GM12878 (cell line): ENCODE results near the gene PGLYRP3. TPM values are rescaled to one million over a fixed set of nuclear protein-coding genes. Genes with fewer than 3 reads are reported as not detected.

ENCODE experiments used
- ATAC-seq: fragments of 200-7000 bp; cut with Tn5 transposase; 3 replicates; pipeline ENCODE4 v1.9.1; 2020; ENCODE audit warnings: mild to moderate bottlenecking, moderate library complexity
- BruUV-seq: library from RNA; stranded (reverse); fragments of 400-500 nt; replicated peaks from 2 replicates; lab custom pipeline; 2021; lab: Mats Ljungman, UMichigan
- CTCF ChIA-PET: fragments of 300-600 bp; sonication (Branson Sonifier 250); formaldehyde crosslinking; extraction: SDS; loops from one replicate; lab custom pipeline; 2021; ENCODE audit warnings: inconsistent platforms; lab: Yijun Ruan, JAX
- POLR2A ChIA-PET: fragments of 350-600 bp; formaldehyde crosslinking; extraction: SDS; loops from one replicate; lab custom pipeline; 2021; ENCODE audit warnings: inconsistent platforms; lab: Charles Lee
- RAD21 ChIA-PET: fragments of 300-600 bp; sonication (Branson Sonifier 250); formaldehyde crosslinking; loops from one replicate; lab custom pipeline; 2023; ENCODE audit warnings: antibody characterized with exemption; ENCODE audit not compliant: unreplicated experiment; lab: Charles Lee
- SMC1A ChIA-PET: fragments of 300-600 bp; sonication (Branson Sonifier 250); formaldehyde crosslinking; loops from one replicate; lab custom pipeline; 2023; ENCODE audit not compliant: unreplicated experiment, uncharacterized antibody; lab: Charles Lee
- DNase-seq: peaks from one replicate; pipeline ENCODE4 v3.0.0-alpha.2; 2011; ENCODE audit warnings: low read depth, low spot score
- FAIRE-seq: peaks from 3 replicates; lab custom pipeline; 2011; peaks lifted over from hg19 to GRCh38; lab: Jason Lieb, UNC
- H2AFZ ChIP-seq: 2 replicates; pipeline ENCODE4 v1.6.0; 2011; ENCODE audit warnings: low read depth, low read length, control low read depth; ENCODE audit not compliant: control insufficient read depth
- H3K27ac ChIP-seq: 2 replicates; pipeline ENCODE4 v1.5.1; 2011; ENCODE audit warnings: control low read depth; ENCODE audit not compliant: control insufficient read depth, insufficient read depth
- H3K27me3 ChIP-seq, 2 experiments: replicated peaks in 1 of 2; 2 replicates each; pipeline versions ENCODE4 v1.6.0 to v1.6.1; 2011; ENCODE audit warnings: low read length in 1 of 2; ENCODE audit not compliant: control insufficient read depth in 2 of 2, insufficient read depth in 2 of 2
- H3K36me3 ChIP-seq, 2 experiments: 2 replicates each; pipeline ENCODE4 v1.5.1; 2011; ENCODE audit warnings: low read length in 1 of 2; ENCODE audit not compliant: control insufficient read depth in 2 of 2, insufficient read depth in 2 of 2
- H3K4me1 ChIP-seq: 2 replicates; pipeline ENCODE4 v1.6.1; 2011; ENCODE audit warnings: mild to moderate bottlenecking, low read length, moderate library complexity, mixed read lengths; ENCODE audit not compliant: control insufficient read depth, insufficient read depth
- H3K4me2 ChIP-seq: 2 replicates; pipeline ENCODE4 v1.6.0; 2011; ENCODE audit warnings: control low read depth; ENCODE audit not compliant: control insufficient read depth, insufficient read depth
- H3K4me3 ChIP-seq: fragments of 200-600 bp; sonication (generic); 2 replicates; pipeline ENCODE4 v1.5.1; 2016
- H3K79me2 ChIP-seq: 2 replicates; pipeline ENCODE4 v1.6.0; 2011; ENCODE audit warnings: low read length; ENCODE audit not compliant: control insufficient read depth, insufficient read depth
- H3K9ac ChIP-seq: 2 replicates; pipeline ENCODE4 v1.8.0; 2011; ENCODE audit warnings: low read length, control low read depth, mixed read lengths; ENCODE audit not compliant: control insufficient read depth, insufficient read depth
- H3K9me3 ChIP-seq: replicated peaks from 3 replicates; pipeline ENCODE4 v1.5.1; 2011; ENCODE audit warnings: mild to moderate bottlenecking, low read length; ENCODE audit not compliant: control insufficient read depth, insufficient read depth
- H4K20me1 ChIP-seq: 2 replicates; pipeline ENCODE4 v1.6.0; 2011; ENCODE audit not compliant: control insufficient read depth, insufficient read depth
- BHLHE40 ChIP-seq, 2 experiments: fragments of 450-650 bp in 1 of 2; IDR thresholded peaks; 2 replicates each; pipeline ENCODE4 v1.6.1; 2011 to 2017; ENCODE audit warnings: low read depth in 2 of 2, borderline replicate concordance in 1 of 2, improper control_type of control experiment in 1 of 2, low read length in 1 of 2, mild to moderate bottlenecking in 1 of 2
- DPF2 ChIP-seq: fragments of 450-650 bp; IDR thresholded peaks from 2 replicates; pipeline ENCODE4 v1.6.1; 2017; ENCODE audit warnings: mild to moderate bottlenecking
- FOS ChIP-seq: IDR thresholded peaks from 3 replicates; pipeline ENCODE4 v1.6.1; 2011; ENCODE audit warnings: borderline replicate concordance; ENCODE audit not compliant: insufficient read length; ENCODE audit errors: extremely low read depth
- IKZF1 ChIP-seq: fragments of 450-650 bp; conservative IDR thresholded peaks from 2 replicates; pipeline ENCODE4 v1.6.1; 2017; ENCODE audit warnings: antibody characterized with exemption, mild to moderate bottlenecking
- MEF2B ChIP-seq: fragments of 450-650 bp; IDR thresholded peaks from 2 replicates; pipeline ENCODE4 v1.6.1; 2018; ENCODE audit warnings: mild to moderate bottlenecking, moderate library complexity; ENCODE audit not compliant: partially characterized antibody, poor library complexity, severe bottlenecking
- MTA2 ChIP-seq: fragments of 450-650 bp; IDR thresholded peaks from 2 replicates; pipeline ENCODE4 v1.6.1; 2016; ENCODE audit warnings: low read depth, mild to moderate bottlenecking, moderate library complexity
- NFIC ChIP-seq: IDR thresholded peaks from 2 replicates; pipeline ENCODE4 v1.6.1; 2012; ENCODE audit warnings: low read depth, mild to moderate bottlenecking, inconsistent platforms, low read length, moderate library complexity
- RELA ChIP-seq: fragments of 450-650 bp; IDR thresholded peaks from 2 replicates; pipeline ENCODE4 v1.8.0; 2014; ENCODE audit warnings: borderline replicate concordance; ENCODE audit not compliant: partially characterized antibody
- RUNX3 ChIP-seq: IDR thresholded peaks from 2 replicates; pipeline ENCODE4 v1.6.1; 2012; ENCODE audit warnings: low read length, inconsistent platforms
- SPI1 ChIP-seq: IDR thresholded peaks from 2 replicates; pipeline ENCODE4 v1.6.1; 2011; ENCODE audit warnings: low read depth, mild to moderate bottlenecking, low read length, moderate library complexity, borderline replicate concordance; ENCODE audit not compliant: insufficient read depth
- TCF12 ChIP-seq: IDR thresholded peaks from 2 replicates; pipeline ENCODE4 v1.6.1; 2011; ENCODE audit warnings: low read depth, mild to moderate bottlenecking, low read length
- YY1 ChIP-seq: IDR thresholded peaks from 2 replicates; pipeline ENCODE4 v1.6.1; 2011; ENCODE audit warnings: low read depth, mild to moderate bottlenecking, low read length
- ZBED1 ChIP-seq: IDR thresholded peaks from 2 replicates; pipeline ENCODE4 v1.6.1; 2016; ENCODE audit warnings: borderline replicate concordance
- ZNF384 ChIP-seq: IDR thresholded peaks from 2 replicates; pipeline ENCODE4 v1.6.1; 2012; ENCODE audit warnings: low read depth, mild to moderate bottlenecking, low read length, improper control_type of control experiment, borderline replicate concordance
- ZNF622 ChIP-seq: fragments of 450-650 bp; IDR thresholded peaks from 2 replicates; pipeline ENCODE4 v1.6.1; 2017; ENCODE audit warnings: mild to moderate bottlenecking, inconsistent platforms
- WGBS: methylation state at CpG from one replicate; pipeline ENCODE4 v1.1.6; 2016; ENCODE audit warnings: low lambda C conversion rate; ENCODE audit not compliant: insufficient replicate concordance, insufficient coverage; ENCODE audit errors: missing lambda C conversion rate; 5-methylcytosine and 5-hydroxymethylcytosine counted together
- in situ Hi-C: fragments of 300-500 bp; cut with MboI; formaldehyde crosslinking; loops from 9 replicates; pipeline ENCODE4 v1.14.3; 2018; ENCODE audit warnings: mixed read lengths
- intact Hi-C: fragments of 100-400 bp; cut with micrococcal nuclease; formaldehyde crosslinking; loops from one replicate; pipeline ENCODE4 v1.14.2; 2022; ENCODE audit not compliant: unreplicated experiment
- polyA plus RNA-seq, 11 experiments: library from polyadenylated mRNA; depleted of rRNA in 4 of 11; unstranded in 6 of 11; stranded (reverse) in 5 of 11; fragments of >200 nt; fragmentation: Nextera tagmentation in 4 of 11; fragmentation: Illumina TruSeq in 1 of 11; extraction: Ambion mirVana in 4 of 11; extraction: Trizol in 1 of 11; gene quantifications; 1 replicate in 1 of 11; 2 replicates in 10 of 11; pipeline versions ENCODE4 v1.2.1 to v1.2.3, GENCODE V29; 2011 to 2016; ENCODE audit warnings: inconsistent platforms in 2 of 11, missing spikeins in 2 of 11, low read depth in 1 of 11
- total RNA-seq, 4 experiments: library from RNA; depleted of rRNA in 3 of 4; stranded (reverse); fragments of >200 nt in 3 of 4; fragmentation: Illumina TruSeq in 1 of 4; extraction: Trizol in 1 of 4; gene quantifications; 2 replicates each; pipeline versions ENCODE4 v1.2.1 to v1.2.3, GENCODE V29; 2013 to 2021
- TF ChIP-seq, protein P1 (sequence below): IDR thresholded peaks from 2 replicates; pipeline ENCODE4 v1.6.1; 2012; ENCODE audit warnings: mild to moderate bottlenecking, low read depth, low read length
- TF ChIP-seq, protein P2 (sequence below): fragments of 450-650 bp; IDR thresholded peaks from 2 replicates; pipeline ENCODE4 v1.6.1; 2017; ENCODE audit warnings: low read depth, mild to moderate bottlenecking, moderate library complexity

The PGLYRP3 gene
- total and polyA plus RNA-seq, 10 of the 15 experiments (the other 5 are each of a cell fraction or from before 2014, with no cell fraction given): 0.10 to 0.49 (median 0.18) TPM; not detected in 7

GRCh38 chr1:153346077-153346723, 33.4 kb upstream of the PGLYRP3 start:
- TF ChIP-seq NFIC (0 out of 2 replicates have a peak, but pooled peaks have one; percentile 7), BHLHE40 (IDR thresholded peaks at IDR 0.05; ENCODE audit: borderline replicate concordance in 1 of 2, low read depth in 2 of 2, low read length in 1 of 2) (peak in 1 of 2 experiments; percentile 20; a peak in 1 of 4 replicates), YY1 (0 out of 2 replicates have a peak, but pooled peaks have one; percentile 22), ZBED1 (no peak), RELA (peak; percentile 7), DPF2 (0 out of 2 replicates have a peak, but pooled peaks have one; percentile 10), TCF12 (no peak), ZNF622 (no peak), RUNX3 (peak; percentile 81), FOS (no peak), SPI1 (peak; percentile 48; the same call in 1 of the 2 replicates), MTA2 (0 out of 2 replicates have a peak, but pooled peaks have one; percentile 9), IKZF1 (peak; percentile 6), MEF2B (peak; percentile 78), ZNF384 (peak; percentile 78; the same call in 1 of the 2 replicates)
- TF ChIP-seq, protein P1, sequence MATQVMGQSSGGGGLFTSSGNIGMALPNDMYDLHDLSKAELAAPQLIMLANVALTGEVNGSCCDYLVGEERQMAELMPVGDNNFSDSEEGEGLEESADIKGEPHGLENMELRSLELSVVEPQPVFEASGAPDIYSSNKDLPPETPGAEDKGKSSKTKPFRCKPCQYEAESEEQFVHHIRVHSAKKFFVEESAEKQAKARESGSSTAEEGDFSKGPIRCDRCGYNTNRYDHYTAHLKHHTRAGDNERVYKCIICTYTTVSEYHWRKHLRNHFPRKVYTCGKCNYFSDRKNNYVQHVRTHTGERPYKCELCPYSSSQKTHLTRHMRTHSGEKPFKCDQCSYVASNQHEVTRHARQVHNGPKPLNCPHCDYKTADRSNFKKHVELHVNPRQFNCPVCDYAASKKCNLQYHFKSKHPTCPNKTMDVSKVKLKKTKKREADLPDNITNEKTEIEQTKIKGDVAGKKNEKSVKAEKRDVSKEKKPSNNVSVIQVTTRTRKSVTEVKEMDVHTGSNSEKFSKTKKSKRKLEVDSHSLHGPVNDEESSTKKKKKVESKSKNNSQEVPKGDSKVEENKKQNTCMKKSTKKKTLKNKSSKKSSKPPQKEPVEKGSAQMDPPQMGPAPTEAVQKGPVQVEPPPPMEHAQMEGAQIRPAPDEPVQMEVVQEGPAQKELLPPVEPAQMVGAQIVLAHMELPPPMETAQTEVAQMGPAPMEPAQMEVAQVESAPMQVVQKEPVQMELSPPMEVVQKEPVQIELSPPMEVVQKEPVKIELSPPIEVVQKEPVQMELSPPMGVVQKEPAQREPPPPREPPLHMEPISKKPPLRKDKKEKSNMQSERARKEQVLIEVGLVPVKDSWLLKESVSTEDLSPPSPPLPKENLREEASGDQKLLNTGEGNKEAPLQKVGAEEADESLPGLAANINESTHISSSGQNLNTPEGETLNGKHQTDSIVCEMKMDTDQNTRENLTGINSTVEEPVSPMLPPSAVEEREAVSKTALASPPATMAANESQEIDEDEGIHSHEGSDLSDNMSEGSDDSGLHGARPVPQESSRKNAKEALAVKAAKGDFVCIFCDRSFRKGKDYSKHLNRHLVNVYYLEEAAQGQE: no peak
- TF ChIP-seq, protein P2, sequence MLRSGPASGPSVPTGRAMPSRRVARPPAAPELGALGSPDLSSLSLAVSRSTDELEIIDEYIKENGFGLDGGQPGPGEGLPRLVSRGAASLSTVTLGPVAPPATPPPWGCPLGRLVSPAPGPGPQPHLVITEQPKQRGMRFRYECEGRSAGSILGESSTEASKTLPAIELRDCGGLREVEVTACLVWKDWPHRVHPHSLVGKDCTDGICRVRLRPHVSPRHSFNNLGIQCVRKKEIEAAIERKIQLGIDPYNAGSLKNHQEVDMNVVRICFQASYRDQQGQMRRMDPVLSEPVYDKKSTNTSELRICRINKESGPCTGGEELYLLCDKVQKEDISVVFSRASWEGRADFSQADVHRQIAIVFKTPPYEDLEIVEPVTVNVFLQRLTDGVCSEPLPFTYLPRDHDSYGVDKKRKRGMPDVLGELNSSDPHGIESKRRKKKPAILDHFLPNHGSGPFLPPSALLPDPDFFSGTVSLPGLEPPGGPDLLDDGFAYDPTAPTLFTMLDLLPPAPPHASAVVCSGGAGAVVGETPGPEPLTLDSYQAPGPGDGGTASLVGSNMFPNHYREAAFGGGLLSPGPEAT: peak; percentile 79; the same call in 1 of the 2 replicates
- no peak for DNase-seq
- peak overlapping the region; percentile 5; the same call in 1 of the 2 replicates for H3K4me3 ChIP-seq
- no peaks in the 10 kb centered on the region for H3K27me3 ChIP-seq
- in situ Hi-C loops: no loop called here
- peak overlapping the region; percentile 79 for H3K4me2 ChIP-seq
- RAD21 ChIA-PET: interaction anchor here (0.7 to 2.4 kb wide), 16 partner anchors 9 to 397 kb away, joined by 3 to 16 read pairs (median 4); partner anchors contain the start of genes PGLYRP3, S100A2 and S100A9
- peak overlapping the region; percentile 21; the same call in 1 of the 2 replicates for H2AFZ ChIP-seq
- no TSS peak for BruUV-seq
- POLR2A ChIA-PET: interaction anchor here (0.5 to 2.6 kb wide), 8 partner anchors 9 to 1204 kb away, joined by 3 to 10 read pairs (median 4); partner anchors contain the start of gene S100A6
- no peaks in the 10 kb centered on the region for H3K9me3 ChIP-seq
- H3K79me2 ChIP-seq: peaks cover 17% of the 10 kb centered on the region
- intact Hi-C loops: no loop called here
- peak overlapping the region; percentile 70 for H3K9ac ChIP-seq
- no peak for FAIRE-seq
- no peaks in the 10 kb centered on the region for H4K20me1 ChIP-seq
- H3K27ac ChIP-seq: peak overlapping the region; percentile 86
- WGBS: 0% methylated on average over 6 of the region's 6 CpGs
- H3K4me1 ChIP-seq: peaks cover 32% of the 10 kb centered on the region
- CTCF ChIA-PET: interaction anchor here (0.6 to 5.8 kb wide), 15 partner anchors 7 to 1998 kb away, joined by 3 to 54 read pairs (median 4); no protein-coding TSS in a partner anchor
- H3K36me3 ChIP-seq: no peaks in the 10 kb centered on the region
- peak; percentile 34 for ATAC-seq
- SMC1A ChIA-PET: interaction anchor here (0.7 to 1.9 kb wide), 15 partner anchors 9 to 397 kb away, joined by 3 to 12 read pairs (median 4); partner anchors contain the start of gene S100A6
